Stimulated activated naive B cell treated with anti-CD40 and anti-IgM and Interleukin-4, amounts not matched to agents 10 μg/mL and 1 μg/mL and 100 μg/mL, for 72 hours (primary cell): Measurements from ENCODE around the gene CACTIN.

ENCODE experiments used
- ATAC-seq, 2 donors: fragments of 150-1000 bp; cut with Tn5 transposase; replicated peaks; 2 replicates each; pipeline ENCODE4 v1.10.0; 2021; ENCODE audit warnings: moderate library complexity in 1 of 2
- DNase-seq: peaks from one replicate; pipeline ENCODE4 v3.0.0; 2021
- H3K27ac Mint-ChIP-seq: one replicate; pipeline ENCODE4 v1.8.0; 2022; ENCODE audit warnings: mild to moderate bottlenecking, mixed read lengths
- H3K27me3 Mint-ChIP-seq, 2 donors: one replicate each; pipeline ENCODE4 v1.8.0; 2022; ENCODE audit warnings: mixed read lengths in 2 of 2
- H3K36me3 Mint-ChIP-seq, 2 donors: one replicate each; pipeline ENCODE4 v1.8.0; 2022; ENCODE audit warnings: mixed read lengths in 2 of 2, mild to moderate bottlenecking in 1 of 2
- H3K4me1 Mint-ChIP-seq, 2 donors: one replicate each; pipeline ENCODE4 v1.8.0; 2022; ENCODE audit warnings: mixed read lengths in 2 of 2, mild to moderate bottlenecking in 1 of 2
- H3K4me3 Mint-ChIP-seq, 2 donors: one replicate each; pipeline ENCODE4 v1.8.0; 2022; ENCODE audit warnings: mild to moderate bottlenecking in 2 of 2, mixed read lengths in 2 of 2, moderate library complexity in 1 of 2
- H3K9me3 Mint-ChIP-seq, 2 donors: one replicate each; pipeline ENCODE4 v1.8.0; 2022; ENCODE audit warnings: mixed read lengths in 2 of 2, mild to moderate bottlenecking in 1 of 2

CACTIN gene

GRCh38 chr19:3626473-3627350 lies at the start of gene CACTIN:
CACTIN (minus strand) TSS chr19:3626790; CDS start chr19:3626762, 28 bp downstream.
- Mint-ChIP-seq H3K4me3 (peak within 1 kb of the TSS; percentile 91 to 99), H3K9me3 (no peaks in the 10 kb centered on the region), H3K36me3 (peaks cover 19 to 29% of the 10 kb centered on the region in 2 donors), H3K27me3 (no peaks in the 10 kb centered on the region), H3K27ac (peak within 1 kb of the TSS; percentile 99), H3K4me1 (peaks cover 21 to 37% of the 10 kb centered on the region in 2 donors)
- ATAC-seq (peak; percentile 96), DNase-seq (peak; percentile 98)

GRCh38 chr19:3674784-3675543 lies 48.4 kb upstream of the CACTIN start:
- Mint-ChIP-seq H3K9me3 (no peaks in the 10 kb centered on the region), H3K27ac (no peak overlapping the region), H3K36me3 (peaks cover 8 to 32% of the 10 kb centered on the region in 2 donors), H3K27me3 (peaks cover 0 to 6% of the 10 kb centered on the region in 2 donors), H3K4me1 (peaks cover 27 to 37% of the 10 kb centered on the region in 2 donors), H3K4me3 (no peak overlapping the region)
- ATAC-seq = no peak
- no peak for DNase-seq

DNA sequence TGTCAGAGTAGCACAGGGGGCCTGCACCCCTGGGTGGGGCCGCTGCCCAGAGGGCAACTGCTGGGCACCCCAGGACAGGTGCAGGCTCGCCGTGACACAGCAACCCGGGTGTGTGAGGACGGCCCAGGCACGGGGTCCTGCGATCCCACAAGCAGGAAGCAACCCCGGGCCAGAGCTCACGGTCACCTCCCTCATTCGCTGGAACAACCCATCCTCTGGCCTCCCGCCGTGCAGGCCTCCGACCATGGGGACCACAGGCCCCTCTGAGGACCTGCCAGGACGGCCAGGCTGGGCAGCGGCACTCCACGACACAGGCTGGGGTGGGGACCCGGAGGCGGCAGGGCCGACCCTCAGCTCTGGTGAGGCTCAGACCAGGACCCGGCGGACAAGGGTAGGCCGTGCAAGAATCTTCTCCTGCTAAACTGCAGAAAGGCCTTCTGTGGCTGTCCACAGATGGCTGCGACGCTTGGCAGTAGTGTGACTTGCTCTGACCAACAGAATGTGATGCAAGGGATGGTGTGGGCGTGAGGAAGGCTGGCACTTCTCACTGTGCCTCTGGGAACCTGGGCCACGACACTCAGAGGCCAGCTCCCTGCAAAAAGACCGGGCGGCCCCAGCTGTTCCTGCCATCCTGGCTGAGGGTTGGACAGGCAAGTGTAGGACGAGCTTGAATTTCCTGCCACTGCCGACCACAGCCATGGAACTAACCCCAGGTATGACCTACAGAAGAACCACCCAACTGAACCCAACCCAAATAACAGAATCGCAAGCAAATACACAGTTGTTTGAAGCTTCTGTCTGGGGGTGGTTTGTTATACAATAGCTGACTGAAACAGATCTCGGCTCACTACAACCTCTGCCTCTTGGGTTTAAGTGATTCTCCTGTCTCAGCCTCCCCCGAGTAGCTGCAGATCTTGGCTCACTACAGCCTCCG lies 47.2 kb upstream of the CACTIN start:
- peaks cover 7 to 34% of the 10 kb centered on the region in 2 donors for H3K36me3 Mint-ChIP-seq
- no peaks in the 10 kb centered on the region for H3K9me3 Mint-ChIP-seq
- ATAC-seq (no peak), DNase-seq (no peak)
- H3K27ac Mint-ChIP-seq = no peak overlapping the region
- H3K4me3 Mint-ChIP-seq = no peak overlapping the region
- H3K4me1 Mint-ChIP-seq = peaks cover 32 to 35% of the 10 kb centered on the region in 2 donors
- peaks cover 0 to 6% of the 10 kb centered on the region in 2 donors for H3K27me3 Mint-ChIP-seq

- Mint-ChIP-seq H3K4me1 (peaks cover 34 to 35% of the 10 kb centered on the region in 2 donors), H3K9me3 (no peaks in the 10 kb centered on the region), H3K27me3 (peaks cover 0 to 6% of the 10 kb centered on the region in 2 donors), H3K27ac (no peak overlapping the region), H3K4me3 (no peak overlapping the region), H3K36me3 (peaks cover 8 to 34% of the 10 kb centered on the region in 2 donors)
- no peak for ATAC-seq
- no peak for DNase-seq
Measured at GRCh38 chr19:3672993-3673392, 46.4 kb upstream of the CACTIN start.

DNA sequence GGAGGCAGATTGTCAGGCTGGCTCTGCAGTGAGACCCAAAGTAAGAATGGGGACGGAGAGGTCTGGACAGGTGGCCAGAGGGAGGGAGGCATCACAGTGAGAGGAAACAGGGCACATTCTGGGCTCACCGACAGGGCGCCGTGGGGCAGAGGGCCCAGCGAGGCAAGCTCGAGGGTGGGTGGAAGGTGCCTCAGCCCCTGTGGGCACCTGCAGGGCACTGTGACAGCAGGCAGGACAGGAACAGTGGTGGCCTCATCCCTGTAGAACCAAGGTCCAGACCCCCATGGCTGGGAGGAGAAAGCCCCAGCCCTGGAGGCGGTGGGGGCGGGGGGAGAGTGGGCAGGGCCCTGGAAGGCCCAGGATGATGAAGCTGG lies 46.0 kb upstream of the CACTIN start:
- peak overlapping the region in 1 of 2 donors; percentile 82 for H3K4me3 Mint-ChIP-seq
- no peak overlapping the region for H3K27ac Mint-ChIP-seq
- H3K4me1 Mint-ChIP-seq = peaks cover 34 to 35% of the 10 kb centered on the region in 2 donors

GRCh38 chr19:3671680-3672574 lies 45.3 kb upstream of the CACTIN start:
- Mint-ChIP-seq H3K9me3 (no peaks in the 10 kb centered on the region), H3K4me1 (peaks cover 34 to 35% of the 10 kb centered on the region in 2 donors), H3K36me3 (peaks cover 8 to 34% of the 10 kb centered on the region in 2 donors), H3K27ac (peak overlapping the region; percentile 71), H3K4me3 (peak overlapping the region; percentile 66 to 82), H3K27me3 (peaks cover 0 to 6% of the 10 kb centered on the region in 2 donors)
- DNase-seq = no peak
- peak; percentile 61 to 66 for ATAC-seq

More for the DNA sequence above, 46.0 kb upstream of the CACTIN start:
- Mint-ChIP-seq H3K27me3 (peaks cover 0 to 6% of the 10 kb centered on the region in 2 donors), H3K36me3 (peaks cover 8 to 34% of the 10 kb centered on the region in 2 donors), H3K9me3 (no peaks in the 10 kb centered on the region)
- DNase-seq = no peak
- ATAC-seq = no peak

DNA sequence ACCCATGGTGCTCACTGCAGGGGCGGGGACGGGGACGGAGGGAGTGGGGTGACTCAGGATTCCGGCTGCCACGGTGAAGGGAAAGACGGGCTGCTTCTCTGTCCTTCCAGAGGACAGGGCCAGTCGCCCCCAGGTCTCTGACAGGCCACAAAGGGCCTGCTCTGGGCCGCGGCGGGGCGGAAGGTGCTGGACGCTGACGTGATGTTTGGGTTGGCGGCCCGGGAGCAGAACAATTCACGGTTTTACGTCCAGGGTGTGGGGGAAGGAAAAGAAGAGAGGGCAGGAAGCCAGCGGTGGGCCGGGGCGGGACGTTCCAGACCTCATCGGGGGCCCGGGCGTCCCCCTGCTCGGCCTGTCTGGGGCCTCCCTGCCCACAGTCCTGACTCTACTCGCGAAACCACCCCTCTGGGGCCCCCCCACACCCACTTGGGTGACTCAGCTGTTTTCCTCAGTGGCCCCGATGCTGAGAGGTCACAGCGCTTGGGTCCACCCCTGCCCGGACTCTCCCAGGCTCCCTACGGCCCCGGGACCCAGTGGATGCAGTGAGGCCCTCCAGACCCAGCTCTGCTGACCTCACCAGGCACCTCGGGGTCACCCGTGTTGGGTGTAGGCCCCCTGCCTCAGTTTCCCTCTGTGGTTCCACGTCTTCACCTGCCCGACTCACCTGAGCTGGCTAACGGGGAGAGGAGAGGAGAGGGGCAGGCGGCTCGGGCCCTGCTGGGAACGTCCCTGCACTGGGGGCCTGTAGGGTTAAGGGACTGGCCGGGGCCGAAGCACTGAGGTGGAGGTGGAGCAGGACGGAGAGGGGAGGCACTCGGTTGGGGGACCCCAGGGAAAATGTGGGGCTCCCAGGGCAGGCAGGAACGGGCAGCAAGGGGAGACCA lies 44.4 kb upstream of the CACTIN start:
- Mint-ChIP-seq H3K4me1 (peaks cover 38 to 39% of the 10 kb centered on the region in 2 donors), H3K27me3 (peaks cover 0 to 6% of the 10 kb centered on the region in 2 donors), H3K36me3 (peaks cover 13 to 41% of the 10 kb centered on the region in 2 donors), H3K9me3 (no peaks in the 10 kb centered on the region), H3K4me3 (peak overlapping the region; percentile 82), H3K27ac (peak overlapping the region; percentile 91)
- ATAC-seq = peak; percentile 66 to 67
- peak; percentile 39 for DNase-seq

GRCh38 chr19:3669947-3670795 lies 43.6 kb upstream of the CACTIN start:
- Mint-ChIP-seq H3K36me3 (peaks cover 12 to 35% of the 10 kb centered on the region in 2 donors), H3K4me1 (peaks cover 41 to 47% of the 10 kb centered on the region in 2 donors), H3K4me3 (peak overlapping the region; percentile 82), H3K27me3 (peaks cover 0 to 6% of the 10 kb centered on the region in 2 donors), H3K9me3 (no peaks in the 10 kb centered on the region), H3K27ac (peak overlapping the region; percentile 20)
- ATAC-seq (no peak), DNase-seq (no peak)

DNA sequence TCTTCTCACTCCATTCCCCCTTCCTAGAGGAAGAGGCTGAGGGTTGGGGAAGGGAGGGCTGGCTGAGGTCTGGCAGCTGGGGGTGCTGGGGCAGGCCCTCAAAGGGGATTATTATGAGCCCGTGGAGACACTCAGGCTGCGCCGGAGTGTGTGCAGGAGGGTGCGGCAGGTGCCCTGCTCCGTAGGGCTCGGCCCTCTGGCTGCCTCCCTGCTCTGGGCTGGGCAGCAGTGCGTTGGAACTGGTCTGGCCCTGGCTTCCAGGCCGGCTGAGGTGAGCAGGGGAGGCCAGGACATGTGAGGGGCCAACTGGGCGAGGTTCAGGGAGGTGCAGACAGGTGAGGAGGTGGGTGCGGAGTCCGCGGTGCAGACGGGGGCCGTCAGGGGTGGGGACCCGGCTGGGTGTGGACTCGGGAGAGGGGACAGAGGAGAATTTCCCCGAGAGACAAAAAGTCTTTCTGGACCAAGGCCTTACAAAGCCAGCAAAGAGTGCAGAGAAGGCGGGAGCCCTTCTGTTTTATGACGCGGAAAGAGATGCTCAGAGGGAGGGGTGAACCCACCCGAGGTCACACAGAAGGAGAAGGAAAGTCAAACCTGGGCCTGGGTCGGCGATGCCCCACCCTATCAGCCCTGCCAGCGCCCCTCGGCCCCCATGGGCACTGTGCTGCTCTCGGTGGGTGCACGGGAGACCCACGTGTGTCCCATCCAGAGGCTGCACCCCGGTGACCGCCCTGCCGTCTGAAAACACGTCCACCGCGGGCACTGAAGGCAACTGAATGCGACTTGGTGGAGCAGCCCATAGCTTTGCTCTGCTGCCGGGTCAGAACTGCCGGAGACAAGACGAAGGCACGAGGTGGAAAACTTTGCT lies 42.7 kb upstream of the CACTIN start:
- no peak for DNase-seq
- peaks cover 41 to 54% of the 10 kb centered on the region in 2 donors for H3K4me1 Mint-ChIP-seq
- H3K4me3 Mint-ChIP-seq = peak overlapping the region in 1 of 2 donors; percentile 53
- peak overlapping the region; percentile 20 for H3K27ac Mint-ChIP-seq
- H3K27me3 Mint-ChIP-seq = peaks cover 0 to 6% of the 10 kb centered on the region in 2 donors
- no peaks in the 10 kb centered on the region for H3K9me3 Mint-ChIP-seq
- ATAC-seq = no peak
- peaks cover 12 to 30% of the 10 kb centered on the region in 2 donors for H3K36me3 Mint-ChIP-seq

DNA sequence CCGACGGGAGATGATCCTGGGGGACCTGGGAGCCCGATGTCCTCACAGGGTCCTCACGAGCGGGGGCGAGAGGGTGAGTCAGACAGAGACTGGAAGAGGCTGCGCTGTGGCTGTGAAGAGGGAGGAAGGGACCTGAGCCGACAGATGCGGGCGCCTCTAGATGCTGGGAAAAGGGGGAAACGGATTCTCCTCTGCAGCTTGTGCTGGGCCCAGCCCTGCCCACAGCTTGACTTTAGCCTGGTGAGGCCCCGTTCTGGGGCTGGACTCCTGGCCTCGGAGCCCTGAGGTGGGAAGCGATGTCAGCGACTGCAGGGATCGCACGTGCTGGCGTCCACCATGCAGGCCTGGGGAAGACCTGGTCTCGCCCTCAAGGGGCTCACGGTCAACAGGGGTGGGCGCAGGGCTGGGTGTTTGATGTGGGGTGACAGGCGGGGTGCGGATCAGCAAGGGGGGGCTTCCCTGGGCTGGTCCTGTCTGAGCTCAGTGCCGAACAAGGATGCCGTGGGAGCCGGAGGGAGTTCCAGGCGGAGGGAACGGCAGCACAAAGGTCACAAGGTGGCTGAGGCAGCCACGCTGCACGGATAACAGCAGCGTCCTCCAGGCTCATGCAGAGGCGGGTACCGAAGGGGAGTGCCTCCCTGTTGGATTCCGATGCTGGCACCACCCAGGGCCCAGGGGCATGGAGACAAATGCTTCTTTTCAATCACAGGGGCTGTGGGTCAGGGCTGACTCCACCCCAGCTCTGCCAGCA lies 41.9 kb upstream of the CACTIN start:
- Mint-ChIP-seq H3K4me1 (peaks cover 43 to 54% of the 10 kb centered on the region in 2 donors), H3K36me3 (peaks cover 12 to 33% of the 10 kb centered on the region in 2 donors), H3K4me3 (no peak overlapping the region), H3K9me3 (no peaks in the 10 kb centered on the region), H3K27ac (no peak overlapping the region), H3K27me3 (peaks cover 0 to 6% of the 10 kb centered on the region in 2 donors)
- DNase-seq = no peak
- ATAC-seq = no peak
